GM18505 (cell line): Measurements from ENCODE around the gene SHOC1.
"Not testable (repeated sequence)": the region's sequence is repeated elsewhere in the genome, so short reads cannot be mapped to it uniquely, and the experiment has no call there.

Source experiments
- ATAC-seq: cut with Tn5 transposase; IDR thresholded peaks from one replicate; pipeline ENCODE4 v1.9.1; 2021; ENCODE audit not compliant: unreplicated experiment
- POLR2A ChIP-seq: IDR thresholded peaks from 4 replicates; pipeline ENCODE4 v1.6.1; 2011; ENCODE audit warnings: borderline replicate concordance; ENCODE audit not compliant: insufficient read depth, insufficient read length; ENCODE audit errors: extremely low read depth

SHOC1 gene

DNA sequence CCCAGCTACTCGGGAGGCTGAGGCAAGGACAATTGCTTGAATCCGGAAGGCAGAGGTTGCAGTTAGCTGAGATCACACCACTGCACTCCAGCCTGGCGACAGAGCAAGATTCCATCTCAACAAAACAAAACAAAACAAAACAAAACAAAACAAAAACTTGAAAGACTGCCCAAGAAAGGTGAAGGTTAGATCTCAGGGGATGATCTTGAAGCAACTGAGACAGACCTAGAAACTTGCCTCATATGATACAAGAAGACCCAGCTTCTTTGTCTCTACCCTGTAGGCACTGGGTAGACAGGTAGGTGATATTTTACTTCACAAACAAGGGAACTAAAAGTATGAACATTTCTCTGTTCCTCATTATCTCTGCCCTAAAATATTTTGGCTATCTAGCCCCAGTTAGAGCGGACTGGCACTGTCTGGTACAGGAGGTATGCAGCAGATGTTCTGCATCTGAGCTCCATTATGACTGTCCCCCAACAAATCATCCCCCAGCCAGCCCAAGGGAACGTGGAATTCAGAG, 26.3 kb upstream of the SHOC1 start:
- ATAC-seq, result no peak

GRCh38 chr9:111819360-111819759, 24.6 kb upstream of the SHOC1 start:
- ATAC-seq, result no peak
- no peak for TF ChIP-seq POLR2A

More for the DNA sequence above, 26.3 kb upstream of the SHOC1 start:
- TF ChIP-seq POLR2A, result no peak

DNA sequence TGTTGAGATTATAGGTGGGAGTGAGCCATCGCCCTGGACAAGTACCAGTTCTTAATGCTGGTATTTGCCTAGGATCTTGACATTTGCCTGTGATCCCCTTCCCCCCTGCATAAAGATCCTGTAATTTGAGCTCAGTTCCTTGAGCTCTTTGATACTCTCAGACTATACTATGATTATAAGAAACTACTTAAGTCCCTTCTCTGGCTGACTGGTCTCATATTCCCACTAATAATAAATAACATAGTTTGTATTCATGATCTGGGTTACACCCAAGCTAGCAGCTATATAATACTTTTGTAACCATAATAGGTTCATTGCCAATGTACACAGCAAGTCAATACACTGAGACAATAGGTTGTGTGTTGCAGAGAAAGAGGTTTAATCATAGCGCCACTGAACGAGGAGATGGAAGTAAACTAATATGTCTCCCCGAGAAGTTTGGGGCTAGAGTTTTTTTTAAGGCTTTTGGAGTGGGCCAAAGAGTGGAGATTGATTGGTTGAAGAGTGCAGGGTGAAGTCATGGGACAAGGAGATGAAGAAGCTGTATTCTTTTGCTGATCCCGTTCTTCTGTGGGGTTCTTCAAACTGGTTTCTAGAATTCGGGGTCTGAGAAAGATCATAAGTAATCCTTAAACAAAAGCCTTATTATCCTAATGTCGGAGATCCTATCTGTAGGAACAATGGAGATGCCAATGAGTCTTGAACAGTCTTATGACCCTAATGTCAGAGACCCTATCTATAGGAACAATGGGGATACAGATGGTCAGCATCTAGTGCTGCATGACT, 20.7 kb upstream of the SHOC1 start:
- ATAC-seq, result no peak
- no peak for TF ChIP-seq POLR2A

DNA sequence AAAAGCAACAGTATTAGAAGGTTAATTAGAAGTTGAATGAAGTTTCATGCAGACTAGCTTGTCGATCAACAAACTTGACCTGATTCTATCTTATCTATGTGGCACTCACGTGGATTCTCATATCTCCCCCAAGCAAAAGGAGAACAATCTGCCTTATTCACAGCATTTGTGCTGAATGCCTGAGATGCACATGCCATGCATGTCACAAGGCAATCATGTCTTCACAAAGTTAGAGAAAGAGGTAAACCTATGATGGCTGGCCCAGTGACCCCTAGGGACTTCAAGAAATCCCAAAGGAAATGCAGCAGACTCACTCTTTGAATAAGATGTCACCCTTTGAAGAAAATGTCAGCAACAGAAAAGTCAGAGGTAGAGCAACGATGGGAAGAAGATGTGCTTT, 17.6 kb upstream of the SHOC1 start:
- TF ChIP-seq POLR2A, result no peak
- no peak for ATAC-seq

DNA sequence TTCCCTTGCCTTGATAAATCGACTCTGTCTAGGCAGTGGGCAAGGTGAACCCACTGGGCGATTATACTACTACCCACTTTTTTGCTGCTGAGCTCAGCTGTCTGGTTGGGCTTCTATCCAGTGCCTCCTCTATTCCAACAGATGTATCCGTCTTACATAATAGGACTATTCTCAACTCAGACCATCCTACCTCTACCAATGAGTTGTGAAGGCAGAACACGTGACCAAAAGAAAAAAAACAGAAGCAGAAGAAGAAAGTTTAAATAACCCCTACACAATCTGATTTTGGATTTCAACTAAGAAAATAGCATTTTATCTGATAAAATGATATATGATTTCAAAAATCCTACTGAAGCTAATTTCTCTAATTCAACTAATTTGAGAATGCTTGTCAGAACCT, 16.2 kb upstream of the SHOC1 start:
- ATAC-seq, result no peak
- TF ChIP-seq POLR2A, result no peak

DNA sequence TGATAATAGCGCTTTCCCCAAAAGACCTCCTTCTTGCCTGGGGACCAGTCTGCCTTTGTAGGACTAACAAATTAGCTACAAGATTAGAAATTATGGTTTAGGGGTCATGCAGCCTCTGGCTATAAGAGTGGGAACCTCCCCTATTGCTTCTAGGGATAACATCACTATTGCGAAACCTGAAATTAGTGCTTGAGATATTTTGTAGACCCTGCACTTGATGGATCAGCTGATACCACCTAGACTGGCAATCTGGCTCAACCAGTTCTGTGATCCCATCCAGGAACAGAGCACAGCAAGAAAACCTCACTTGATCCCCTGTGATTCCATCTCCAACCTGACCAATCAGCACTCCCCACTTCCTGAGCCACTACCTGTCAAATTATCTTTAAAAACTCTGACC, 15.7 kb upstream of the SHOC1 start:
- ATAC-seq, result not testable (repeated sequence)

- no peak for ATAC-seq
- TF ChIP-seq POLR2A, result no peak
These were observed 12.5 kb upstream of the SHOC1 start for GRCh38 chr9:111807197-111807596.

DNA sequence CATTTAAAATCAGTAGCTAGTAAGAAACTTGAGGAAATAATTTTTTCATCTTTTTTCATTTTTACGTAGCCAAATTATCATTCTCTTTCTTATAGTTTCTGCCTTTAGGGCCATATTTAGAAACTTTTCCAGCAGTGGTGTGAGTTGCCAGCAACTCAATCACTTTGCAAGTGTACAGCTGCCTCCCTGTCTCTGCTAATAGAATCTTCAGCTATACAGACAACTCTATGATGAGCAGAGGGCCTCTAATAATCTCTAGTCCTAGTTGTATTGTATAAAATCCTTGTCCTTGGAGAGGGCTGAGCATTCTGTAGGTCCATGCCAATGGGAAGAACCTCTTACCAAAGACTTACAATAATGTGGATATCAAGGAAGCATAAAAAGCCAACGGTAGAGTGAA, 11.5 kb upstream of the SHOC1 start:
- ATAC-seq, result no peak
- no peak for TF ChIP-seq POLR2A

GRCh38 chr9:111805830-111806241, 11.1 kb upstream of the SHOC1 start:
- ATAC-seq, result no peak
- TF ChIP-seq POLR2A, result no peak

GRCh38 chr9:111805262-111805661, 10.5 kb upstream of the SHOC1 start:
- ATAC-seq, result no peak
- no peak for TF ChIP-seq POLR2A

DNA sequence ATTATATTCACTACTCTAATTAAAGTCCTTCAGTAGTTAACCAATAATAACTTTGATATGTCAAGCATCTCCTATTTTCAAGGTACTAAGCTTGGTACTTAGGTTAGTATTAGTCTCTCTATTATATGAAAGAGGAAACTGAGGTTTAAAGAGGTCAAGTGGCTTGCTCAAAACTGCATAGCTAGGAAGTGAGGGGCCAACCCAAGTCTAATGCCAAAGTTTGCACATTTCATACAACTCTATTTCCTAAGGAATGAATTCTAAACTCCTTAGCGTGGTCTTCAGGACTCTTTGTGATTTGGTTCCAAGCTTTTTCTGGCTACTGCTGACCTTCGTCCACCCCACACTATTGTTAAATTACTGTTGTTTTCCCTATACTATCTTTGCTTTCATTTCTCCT, 9.9 kb upstream of the SHOC1 start:
- no peak for TF ChIP-seq POLR2A
- no peak for ATAC-seq

- no peak for ATAC-seq
- TF ChIP-seq POLR2A, result no peak
These were observed 9.2 kb upstream of the SHOC1 start for GRCh38 chr9:111803924-111804323.

DNA sequence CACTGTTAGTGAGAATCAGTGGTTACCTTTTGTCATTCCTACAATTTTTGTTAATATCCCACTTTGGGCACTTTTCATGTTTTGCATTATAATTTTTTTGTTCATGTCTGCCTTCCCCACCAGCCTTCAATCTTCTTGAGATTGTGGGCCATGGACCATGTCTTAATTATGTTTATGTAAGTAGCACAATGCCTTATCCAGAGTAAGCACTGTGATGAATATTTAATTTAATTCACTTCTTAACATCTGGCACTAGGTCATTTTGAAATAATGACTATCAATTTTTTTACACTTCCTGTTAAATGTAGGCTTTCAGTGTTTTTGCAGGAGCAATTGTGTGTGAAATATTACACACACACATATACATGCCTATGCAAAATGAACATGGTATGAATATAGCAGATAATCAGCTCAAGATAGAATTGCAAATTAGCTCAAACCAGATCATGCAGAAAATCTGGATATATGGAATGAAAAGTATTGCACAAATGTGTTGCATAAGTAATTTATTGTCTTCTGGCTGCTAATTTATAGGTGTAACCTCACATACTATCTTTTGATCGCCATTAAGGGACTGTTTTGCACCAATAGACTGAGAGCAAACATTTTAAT, 5.3 kb upstream of the SHOC1 start:
- ATAC-seq, result no peak
- TF ChIP-seq POLR2A, result no peak

DNA sequence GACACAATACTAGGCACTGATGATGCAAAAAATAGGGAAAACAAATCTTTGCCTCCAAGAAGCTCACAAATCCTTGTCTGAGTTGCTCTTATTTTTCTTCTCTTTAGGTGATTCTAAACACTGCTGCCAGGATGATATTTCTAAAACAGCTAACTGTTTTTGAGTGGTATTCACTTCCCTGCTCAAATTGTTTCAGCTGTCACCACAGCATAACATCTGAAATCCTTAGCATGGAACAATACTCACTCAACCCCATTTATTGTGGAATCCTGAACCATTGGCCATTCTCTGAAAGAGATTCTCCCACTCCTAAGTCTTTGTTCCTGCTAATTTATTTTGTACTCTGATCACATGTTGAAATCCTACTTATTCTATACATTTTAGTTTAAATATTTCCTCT, 4.8 kb upstream of the SHOC1 start:
- no peak for TF ChIP-seq POLR2A
- ATAC-seq, result no peak

- TF ChIP-seq POLR2A, result no peak
- no peak for ATAC-seq
These were observed 4.0 kb upstream of the SHOC1 start for GRCh38 chr9:111798786-111799185.

DNA sequence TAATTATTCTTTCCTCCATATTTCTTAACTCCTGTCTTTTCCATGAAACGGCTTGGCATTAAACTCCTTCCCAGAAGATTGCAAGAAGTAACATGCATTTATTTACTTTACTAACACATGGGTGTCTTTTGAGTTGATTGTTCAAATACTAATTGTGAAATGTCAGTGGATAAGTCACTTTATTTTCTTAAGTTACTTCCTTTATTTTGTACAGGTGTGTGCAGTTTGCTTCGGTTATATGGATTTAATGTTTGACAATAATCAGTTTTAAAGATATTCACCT, 761 bp upstream of the SHOC1 start:
- TF ChIP-seq POLR2A, result no peak
- ATAC-seq, result no peak

- not testable (repeated sequence) for ATAC-seq
These were observed 2.9 kb downstream of the SHOC1 start for GRCh38 chr9:111791821-111792220.
